Stimulated activated CD4-positive, alpha-beta T cell treated with anti-CD3 and anti-CD28 coated beads, Interleukin-15, amount 100 ng/mL, for 48 hours (primary cell): ENCODE measurements around the gene HPSE2.
"Not testable (repeated sequence)": the region's sequence is repeated elsewhere in the genome, so short reads cannot be mapped to it uniquely, and the experiment has no call there.

ENCODE experiments used
- DNase-seq, 2 donors: peaks; one replicate each; pipeline ENCODE4 v3.0.0-alpha.2; 2020; ENCODE audit warnings: low read depth in 2 of 2

Gene HPSE2

DNA sequence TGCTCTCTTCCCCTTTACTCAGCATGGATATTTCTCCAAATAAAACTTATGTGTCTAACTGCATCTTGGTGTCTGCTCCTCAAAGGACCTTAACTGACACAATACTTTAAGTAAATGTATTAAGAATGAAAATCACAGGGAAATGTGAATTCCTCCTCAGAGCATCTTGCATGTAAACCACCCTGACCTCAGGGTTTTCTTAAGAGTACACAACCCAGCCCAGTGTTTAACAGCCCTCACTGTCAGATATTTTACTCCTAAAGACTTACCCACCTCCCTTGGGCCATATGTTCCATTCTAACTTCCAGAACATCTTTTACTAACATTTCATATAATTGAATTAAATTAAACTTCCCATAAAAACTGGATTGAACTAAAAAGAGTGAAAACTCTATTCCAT, 315.3 kb downstream of the HPSE2 start:
- no peak for DNase-seq

DNA sequence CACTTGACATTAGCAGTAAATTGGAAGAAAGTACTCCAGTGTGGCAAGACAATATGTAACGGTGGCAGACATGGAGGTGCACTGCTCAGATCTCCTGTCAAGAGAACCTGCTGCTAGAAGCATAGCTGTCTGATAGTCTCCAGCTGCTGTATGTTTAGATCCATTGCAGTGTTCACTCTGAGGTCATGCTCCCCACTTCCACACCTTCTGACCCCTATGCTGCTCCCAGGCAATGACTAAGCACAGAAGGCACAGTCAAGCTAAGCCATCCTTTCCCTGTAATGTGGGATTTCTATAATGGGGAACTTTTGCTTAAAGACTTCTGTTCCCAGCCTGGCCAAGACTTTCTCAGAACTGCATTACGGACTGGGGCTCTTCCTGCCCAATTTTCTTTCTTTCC, 315.8 kb downstream of the HPSE2 start:
- no peak for DNase-seq

DNA sequence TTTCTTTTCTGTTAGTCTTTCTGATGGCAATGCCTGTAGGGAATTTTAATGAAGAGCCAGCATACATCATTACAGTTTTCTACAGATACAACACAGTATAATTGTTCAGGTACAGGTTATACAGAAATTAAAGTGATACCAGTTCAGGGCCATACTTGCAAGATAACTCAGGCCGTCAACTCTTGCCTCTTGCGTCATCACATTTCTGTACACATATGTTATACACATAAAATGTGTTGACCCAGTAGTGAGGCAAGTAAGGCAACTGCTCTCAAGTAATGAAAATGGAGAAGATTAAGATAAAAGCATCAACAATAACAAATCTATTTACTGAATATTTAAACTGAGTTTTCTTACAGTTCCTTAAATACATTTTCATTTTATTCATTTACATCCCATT, 317.8 kb downstream of the HPSE2 start:
- no peak for DNase-seq

DNA sequence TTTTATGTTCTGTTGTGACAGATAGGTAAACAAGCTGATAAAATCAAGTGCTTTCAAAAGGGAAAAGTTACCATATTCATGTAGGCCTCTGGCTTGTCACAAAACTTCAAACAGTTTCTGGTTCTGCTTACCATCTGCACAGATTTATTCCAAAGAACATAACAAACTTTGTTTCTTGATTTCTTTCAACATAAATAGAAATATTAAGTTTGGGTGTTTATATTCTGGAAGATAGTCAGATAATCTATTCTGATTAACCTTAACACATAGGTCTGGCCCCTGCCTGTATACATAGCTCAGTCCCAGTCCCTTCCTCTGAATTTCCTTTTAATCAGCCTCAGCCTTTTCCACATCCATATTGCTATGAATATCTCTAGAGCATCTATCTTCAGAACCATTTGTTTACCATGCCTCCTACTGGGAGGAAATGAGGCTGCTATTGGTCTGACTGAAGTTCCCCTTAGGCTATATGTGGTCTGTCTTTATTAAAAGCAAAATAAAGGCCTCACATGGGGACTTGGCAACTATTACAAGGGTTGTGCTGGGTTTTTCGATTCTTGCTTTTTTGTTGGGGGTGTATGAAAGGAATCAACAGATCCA, 319.0 kb downstream of the HPSE2 start:
- DNase-seq, result no peak

DNA sequence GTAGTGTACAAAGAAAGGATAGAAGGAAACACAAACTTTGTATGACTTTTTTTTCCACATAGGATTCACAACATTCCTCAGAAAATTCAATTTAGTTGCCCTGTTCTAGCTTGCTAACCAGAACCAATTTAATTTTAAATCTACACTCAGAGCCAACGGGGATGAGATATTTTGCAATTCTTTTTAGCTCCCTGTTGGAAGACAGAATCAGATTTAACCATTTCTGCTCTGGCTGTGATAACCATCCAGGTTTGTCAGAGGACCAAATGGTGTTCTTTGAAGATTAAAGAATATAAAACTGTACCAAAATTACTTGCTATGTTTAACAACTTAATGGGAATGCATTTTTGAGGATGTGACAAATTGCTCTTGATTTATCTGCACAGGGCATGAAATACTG, 319.7 kb downstream of the HPSE2 start:
- DNase-seq, result no peak

DNA sequence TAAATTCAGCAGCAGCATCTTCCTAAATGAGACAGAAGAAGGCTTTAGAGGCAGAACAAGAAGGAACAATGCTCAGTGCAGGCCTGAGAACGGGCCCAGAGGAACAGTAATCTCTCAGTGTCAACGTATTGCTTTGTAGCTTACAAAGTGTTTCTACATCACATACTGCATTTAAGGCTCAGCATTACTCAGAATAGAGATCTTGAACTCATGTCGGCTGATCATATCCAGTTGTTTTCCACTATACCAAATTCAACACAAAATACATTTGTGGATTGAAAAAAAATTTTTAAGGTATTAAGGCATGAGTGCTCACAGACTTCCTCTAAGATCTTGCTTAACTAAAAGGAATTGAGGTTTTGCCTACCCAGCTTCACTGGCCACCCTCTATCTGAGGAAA, 325.1 kb downstream of the HPSE2 start:
- DNase-seq, result no peak

DNA sequence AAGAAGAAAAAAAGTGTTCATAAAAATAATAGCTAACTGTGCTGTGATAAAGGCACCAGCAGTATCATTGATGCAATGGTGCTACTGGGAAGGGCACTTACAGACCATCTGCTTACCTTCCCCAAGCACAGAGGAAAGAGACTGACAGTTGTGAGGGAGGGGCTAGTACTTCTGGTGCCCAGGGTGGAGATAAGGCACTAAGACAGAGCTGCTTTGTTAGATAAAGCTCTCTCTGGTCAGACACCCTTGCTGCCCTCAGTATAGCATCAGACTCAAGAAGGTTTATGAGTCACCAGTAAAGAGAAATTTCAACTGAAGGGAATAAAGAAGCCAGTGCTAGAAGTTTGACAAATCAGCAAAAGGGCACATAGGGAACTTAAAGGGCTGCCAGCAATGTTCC, 325.6 kb downstream of the HPSE2 start:
- no peak for DNase-seq

DNA sequence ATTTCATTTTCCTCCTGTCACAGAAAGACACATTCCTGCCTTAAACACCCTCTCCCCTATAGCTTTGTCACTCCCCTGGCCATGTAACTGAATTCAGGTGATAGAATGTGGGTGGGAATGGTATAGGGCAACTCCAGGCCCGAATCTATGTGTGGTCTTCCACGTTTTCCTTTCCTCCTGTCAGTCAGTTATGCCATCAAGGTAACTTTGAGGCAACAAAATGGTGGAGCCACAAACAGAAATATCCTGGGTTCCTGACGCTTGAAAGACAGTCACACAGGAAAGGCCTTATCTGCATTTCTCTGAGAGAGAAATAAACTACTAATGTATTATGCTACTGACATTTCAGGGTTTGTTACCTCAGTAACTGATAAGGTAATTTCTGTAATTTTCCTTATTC, 326.8 kb downstream of the HPSE2 start:
- no peak for DNase-seq

DNA sequence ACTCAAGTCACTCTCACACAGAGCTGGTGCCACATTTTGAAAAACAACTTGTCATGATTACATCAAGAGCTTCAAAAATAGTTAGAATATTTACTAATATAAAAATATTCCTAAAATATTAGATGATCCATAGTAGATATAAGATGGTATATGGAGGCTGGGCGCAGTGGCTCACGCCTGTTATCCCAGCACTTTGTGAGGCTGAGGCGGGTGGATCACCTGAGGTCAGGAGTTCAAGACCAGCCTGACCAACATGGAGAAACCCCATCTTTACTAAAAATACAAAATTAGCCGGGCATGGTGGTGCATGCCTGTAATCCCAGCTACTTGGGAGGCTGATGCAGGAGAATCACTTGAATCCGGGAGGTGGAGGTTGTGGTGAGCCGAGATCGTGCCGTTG, 327.4 kb downstream of the HPSE2 start:
- DNase-seq, result not testable (repeated sequence)

DNA sequence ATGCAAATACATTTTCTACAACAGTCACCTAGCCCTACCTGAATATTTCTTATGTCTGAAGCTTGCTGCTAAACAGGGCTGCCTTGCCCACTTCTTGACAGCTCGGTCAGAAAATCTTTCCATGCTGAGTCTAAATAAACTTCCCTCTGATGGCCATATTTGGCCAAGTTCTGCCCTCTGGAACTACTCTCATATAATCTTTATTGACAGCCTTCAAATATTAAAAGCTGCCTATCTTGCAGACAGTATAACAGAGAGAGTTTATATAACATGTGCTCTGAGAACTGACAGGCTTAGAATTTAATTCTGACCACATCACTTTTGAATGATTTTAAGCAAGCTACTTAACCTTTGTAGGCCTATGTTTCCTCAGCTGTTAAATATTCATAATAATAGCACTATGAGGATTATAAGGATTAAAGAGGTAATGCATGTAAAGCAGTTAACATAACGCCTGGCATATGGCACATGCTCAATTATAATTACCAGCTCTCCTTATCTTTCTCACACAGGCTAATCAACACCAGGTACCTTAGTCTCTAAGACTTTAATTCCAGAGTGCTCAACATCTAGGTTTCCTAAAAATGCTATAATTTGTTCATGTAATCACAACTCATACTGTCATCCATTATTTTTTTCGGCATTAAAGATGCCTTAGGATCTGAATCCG, 334.1 kb downstream of the HPSE2 start:
- DNase-seq, result no peak

DNA sequence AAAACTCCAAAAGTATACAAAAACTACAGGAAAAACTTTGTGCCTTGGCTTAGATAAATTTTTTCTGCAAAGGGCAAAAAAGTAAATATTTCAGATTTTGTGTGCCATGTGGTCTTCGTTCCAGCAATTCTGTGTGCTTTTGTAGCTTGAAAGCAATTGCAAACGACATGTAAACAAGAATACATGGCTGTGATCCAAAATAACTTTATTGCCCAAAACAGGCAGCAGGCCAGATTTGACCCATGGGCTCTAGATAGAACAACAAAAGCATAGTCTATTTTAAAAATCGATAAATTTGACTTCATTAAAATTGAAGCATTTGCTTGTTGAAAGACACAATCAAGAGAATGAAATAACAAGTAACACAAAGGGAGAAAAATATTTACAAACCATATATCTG, 336.6 kb downstream of the HPSE2 start:
- no peak for DNase-seq

DNA sequence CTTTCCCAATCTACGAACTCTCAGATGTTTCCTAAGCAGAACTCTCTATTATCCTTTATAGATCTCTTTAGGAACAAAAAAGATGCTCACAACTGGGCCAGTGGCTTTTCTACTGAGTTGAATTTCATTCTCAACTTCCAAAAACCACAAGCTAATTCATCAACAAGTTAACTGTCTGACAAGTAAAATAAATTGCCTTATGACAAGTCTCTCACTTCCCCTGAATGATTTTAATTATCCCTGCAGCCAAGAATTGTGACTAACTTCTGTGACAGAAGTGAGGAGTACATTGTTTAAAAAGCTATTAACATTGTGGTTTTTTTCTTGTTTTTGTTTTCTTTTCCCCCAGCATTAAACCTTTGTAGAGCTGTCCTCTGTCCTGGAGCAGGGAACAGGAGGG, 343.1 kb downstream of the HPSE2 start:
- DNase-seq, result no peak

DNA sequence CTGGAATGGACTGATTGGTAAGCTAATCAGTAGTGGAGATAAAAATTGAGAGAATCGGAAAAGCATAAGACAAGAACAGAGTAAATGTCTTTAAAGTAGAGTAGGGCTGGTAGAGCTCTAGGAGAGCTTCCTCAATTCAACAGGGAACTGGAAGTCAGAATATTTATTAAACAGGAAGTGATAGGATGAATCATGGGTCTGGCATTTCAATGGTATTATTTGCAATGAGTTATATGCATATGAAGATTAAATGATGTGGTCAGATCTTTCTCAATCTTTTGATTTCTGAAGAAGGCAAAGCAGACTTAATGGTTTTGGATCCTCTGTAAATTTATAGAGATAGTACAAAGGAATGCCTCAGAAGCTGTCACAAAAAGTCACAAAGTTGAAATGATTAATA, 349.0 kb downstream of the HPSE2 start:
- no peak for DNase-seq

DNA sequence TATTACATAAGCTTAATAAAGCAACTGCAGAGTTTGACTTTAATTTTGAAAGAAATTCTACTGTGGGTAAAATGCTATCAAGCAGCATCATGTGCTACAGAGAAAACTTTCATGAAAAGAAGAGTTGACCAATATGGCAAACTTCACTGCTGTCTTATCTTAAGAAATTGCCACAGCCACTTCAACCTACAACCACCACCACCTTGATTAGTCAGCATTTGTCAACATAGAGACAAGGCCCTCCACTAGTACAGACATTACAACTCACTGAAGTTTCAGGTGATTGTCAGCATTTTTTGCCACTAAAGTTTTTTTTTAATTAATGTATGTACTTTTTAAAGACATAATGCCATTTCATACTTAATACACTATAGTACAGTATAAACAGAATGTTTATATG, 350.3 kb downstream of the HPSE2 start:
- DNase-seq, result no peak

DNA sequence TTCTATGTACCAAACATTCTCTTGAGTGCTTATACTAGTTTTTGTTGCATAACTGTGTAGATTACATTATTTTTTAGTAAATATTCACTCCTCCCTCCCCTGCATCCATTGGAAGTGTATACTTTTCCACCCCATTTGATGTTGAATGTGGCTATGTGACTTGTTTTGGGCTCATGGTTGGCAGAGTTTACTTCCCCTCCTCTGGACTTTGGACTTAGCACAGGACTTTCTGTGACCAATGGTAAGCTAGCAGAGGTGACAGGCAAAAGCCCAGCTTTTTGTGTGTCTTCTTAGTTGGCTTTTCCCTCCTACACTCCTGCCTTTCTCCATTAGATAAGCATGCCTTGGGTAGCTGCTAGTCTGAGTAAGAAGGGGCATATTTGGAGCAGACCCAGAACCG, 353.9 kb downstream of the HPSE2 start:
- DNase-seq, result no peak

DNA sequence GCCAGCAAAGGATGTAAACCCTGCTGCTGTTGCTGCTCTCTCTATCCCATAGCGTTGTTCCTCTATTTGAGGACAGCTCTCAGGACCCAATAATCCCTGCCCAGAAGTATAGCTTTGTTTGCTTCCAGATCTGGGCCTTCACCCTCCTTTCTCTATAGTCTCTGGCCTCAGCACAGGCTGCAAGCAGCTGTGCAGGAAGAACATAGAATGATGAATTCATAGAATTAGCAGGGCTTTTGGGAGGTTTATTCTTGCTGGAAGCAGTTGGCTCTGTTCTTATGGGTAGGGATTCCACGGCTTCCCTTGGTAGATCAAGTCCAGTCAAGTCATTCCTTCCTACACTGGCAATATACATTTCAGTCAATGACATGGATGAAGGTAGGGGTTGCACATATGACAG, 354.7 kb downstream of the HPSE2 start:
- no peak for DNase-seq

DNA sequence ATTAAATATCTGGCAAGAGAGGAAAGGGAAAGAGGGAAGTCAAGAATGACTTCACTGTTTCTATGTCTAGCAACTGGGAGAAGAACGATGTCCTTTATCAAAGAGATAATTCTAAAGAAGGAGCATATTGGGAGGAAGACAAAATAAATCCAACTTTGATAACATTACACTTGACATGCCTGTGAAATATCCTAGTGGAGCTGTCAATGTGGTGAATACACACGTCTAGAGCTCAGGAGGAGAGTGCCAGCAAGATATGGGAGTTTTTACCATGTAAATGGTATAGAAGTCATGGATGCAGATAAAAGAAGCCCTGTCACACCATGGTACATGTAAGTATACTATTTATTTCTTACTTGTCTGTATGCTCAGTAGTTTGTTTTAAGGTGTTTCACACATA, 356.7 kb downstream of the HPSE2 start:
- DNase-seq, result no peak

DNA sequence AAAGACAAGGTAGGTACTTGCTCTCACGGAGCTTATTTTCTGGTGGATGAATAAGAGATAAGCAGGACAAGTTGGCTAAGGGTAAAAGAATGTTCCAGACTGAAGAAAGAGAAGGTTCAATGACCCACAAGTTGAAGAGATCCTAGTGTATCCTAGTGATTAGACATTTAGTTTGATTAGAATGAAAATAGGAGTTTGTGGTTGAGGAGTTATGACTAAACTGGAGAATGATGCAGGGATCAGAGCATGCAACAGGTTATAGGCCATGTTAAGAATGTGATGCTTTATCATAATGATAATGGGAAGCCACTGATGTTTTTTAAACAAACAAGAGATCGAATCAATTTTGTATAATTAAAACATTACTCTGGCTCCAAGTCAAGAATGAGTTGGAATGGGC, 357.2 kb downstream of the HPSE2 start:
- no peak for DNase-seq

DNA sequence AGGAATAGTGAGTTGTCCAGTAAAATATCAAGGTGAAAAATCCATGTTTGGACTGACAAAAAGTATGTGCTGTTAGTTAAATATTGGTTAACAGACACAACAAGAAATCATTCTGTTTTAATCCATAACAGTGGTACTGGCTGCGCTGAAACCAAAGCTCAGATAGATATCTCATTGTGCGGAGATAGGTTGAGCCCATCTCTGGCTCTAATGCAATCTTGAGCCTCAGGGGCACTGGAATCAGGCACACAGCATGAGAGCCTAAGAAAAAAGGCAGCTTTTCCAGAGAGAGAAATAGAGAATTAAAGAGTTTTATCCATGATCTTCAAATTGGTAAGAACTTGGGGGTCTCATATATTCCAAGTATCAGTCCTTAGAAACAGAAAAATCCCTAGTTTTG, 373.7 kb downstream of the HPSE2 start:
- DNase-seq, result no peak

DNA sequence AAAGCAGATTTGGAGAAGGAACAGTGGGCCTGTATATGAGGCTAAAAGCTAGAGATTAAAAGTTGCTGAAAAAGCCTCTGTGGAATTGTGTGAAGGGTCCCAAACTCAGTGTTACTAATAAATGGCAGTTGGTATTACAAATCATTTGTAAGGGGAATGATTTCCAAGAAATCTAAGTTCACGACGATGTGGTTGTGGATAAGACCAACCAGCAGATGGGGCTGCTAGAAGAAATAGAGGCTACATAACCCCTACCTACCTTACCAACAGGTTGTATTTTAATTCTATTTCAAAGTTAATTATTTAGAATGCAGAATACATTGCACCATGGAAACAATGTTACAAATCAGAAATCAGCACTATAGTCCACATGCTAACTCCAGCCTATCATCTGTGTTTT, 377.1 kb downstream of the HPSE2 start:
- no peak for DNase-seq

DNA sequence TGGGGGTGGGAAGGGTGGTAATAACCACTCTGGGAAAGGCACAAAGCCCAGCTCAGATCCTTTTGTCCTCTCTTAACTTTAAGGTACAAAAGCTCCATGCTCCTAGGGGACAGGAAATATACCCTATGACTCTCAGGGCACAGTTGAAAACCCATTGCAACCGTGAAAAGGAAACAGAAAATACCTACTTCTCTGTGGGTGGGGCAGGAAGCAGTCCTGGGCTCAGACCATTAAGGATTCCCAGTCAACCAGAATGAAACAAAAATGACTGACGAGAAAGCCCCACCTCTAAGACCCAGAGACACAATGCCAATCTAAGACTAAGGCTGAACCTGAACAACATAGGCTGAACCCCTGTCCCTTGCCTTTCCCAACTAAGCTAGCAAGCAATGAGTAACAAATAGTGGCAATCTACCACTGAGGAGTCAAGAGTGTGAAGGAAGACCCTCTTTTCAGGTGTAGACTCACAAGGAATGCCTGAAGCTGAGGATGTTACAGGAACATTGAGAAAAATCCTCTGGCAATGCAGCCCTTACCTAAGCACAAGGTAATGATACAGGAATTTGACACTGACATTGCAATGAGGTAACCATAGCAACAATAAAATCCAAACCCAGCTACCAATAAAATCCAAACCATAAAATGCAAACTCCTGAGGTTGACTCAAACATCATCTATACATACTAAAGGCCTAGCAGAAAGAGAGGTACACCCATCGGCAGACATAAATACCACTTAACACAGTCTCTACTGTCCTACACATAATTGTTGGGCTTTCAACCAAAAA, 380.1 kb downstream of the HPSE2 start:
- DNase-seq, result no peak

DNA sequence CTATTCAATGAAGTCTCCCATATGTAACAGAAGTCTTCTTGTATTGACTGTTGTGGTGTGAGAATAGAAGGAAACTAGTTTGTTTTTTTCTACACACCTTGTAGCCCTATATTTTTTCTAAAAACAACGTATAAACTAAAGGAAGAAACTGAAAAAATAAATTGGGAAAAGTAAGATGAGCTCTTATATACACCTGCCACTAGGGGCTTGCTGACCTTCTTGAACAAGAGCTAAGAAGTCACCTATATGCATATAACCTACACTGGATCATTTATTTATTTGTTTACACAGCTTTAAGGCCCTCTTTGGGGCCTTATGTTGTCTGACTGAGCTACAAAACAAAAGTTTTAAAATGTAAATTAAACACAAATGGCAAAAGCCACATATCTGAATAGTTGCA, 383.0 kb downstream of the HPSE2 start:
- DNase-seq, result no peak

DNA sequence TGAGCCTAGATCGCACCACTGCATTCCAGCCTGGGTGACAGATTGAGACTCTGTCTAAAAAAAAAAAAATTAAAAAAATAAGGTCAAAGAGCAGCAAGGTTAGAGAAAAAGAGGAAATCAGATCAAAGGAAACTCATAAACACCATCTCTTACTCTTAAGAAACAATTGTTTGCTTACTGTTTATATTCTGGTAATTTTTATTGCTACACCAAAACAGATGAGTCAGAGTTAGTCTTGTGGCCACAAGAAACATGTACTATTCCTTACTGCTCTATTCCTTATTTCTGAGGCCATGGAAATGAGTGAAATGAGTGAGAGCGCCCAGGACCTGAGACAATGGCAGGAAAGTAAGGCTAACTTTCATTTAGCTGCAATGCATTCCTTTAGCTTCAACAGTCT, 387.3 kb downstream of the HPSE2 start:
- DNase-seq, result no peak
